ENCODE data around the gene CSNK2A1.
A peak's percentile ranks its signal among the peaks of the same experiment; 100 is the strongest.
"Not testable (repeated sequence)": the region's sequence is repeated elsewhere in the genome, so short reads cannot be mapped to it uniquely, and the experiment has no call there.

CSNK2A1 gene

DNA sequence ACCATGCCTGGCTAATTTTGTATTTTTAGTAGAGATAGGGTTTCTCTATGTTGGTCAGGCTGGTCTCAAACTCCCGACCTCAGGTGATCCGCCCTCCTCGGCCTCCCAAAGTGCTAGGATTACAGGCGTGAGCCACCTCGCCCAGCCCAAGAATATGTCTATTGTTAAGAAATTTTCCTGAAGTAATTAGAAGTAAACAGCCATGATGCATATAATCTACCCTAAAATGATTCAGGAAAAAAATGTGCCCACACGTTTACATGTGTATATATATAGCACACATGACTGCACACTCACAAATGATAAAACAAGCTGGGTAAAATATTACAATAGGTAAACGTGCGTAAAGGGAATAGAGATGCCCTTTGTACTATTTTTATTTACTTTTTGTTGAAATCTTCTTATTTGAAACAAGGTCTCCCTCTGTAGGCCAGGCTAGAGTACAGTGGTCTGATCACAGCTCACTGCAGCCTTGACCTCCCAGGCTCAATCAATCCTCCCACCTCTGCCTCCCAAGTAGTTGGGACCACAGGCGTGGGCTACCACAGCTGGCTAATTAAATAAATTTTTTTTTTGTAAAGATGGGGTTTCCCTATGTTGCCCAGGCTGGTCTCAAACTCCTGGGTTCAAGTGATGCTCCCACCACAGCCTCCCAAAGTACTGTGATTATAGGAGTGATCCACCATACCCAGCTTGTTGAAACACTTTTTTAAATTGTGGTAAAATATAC is 33.1 kb downstream of the CSNK2A1 start:
- TF ChIP-seq CTCF (IDR thresholded peaks at IDR 0.05; ENCODE audit: control insufficient read depth, extremely low read depth, insufficient read depth) = 0 out of 2 replicates have a peak, but pooled peaks have one; percentile 10
- not testable (repeated sequence) for DNase-seq (ENCODE audit: low read depth); H3K4me3 ChIP-seq (ENCODE audit: low read depth, low read length)

DNA sequence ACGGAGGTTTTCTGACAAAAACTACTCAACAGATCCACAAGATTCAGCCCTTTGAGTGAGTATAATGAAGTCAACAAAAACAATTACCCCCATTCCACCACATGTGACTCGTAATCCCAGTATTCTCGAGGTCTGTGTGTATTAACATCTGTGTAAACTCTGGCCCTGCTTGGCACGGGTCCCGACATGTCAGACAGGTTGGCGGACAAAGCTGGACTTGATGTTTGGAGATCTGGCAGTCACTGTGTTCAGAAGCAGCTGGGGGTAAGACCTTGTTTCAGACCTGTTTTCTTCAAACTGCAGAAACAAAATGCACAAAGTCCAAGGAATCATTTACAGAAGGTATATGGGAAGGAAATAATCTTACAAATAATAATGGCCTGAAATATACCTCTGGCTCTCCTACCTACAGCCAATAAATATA is 35.2 kb downstream of the CSNK2A1 start:
- not testable (repeated sequence) for H3K4me3 ChIP-seq (ENCODE audit: low read depth, low read length); DNase-seq (ENCODE audit: low read depth)

GRCh38 chr20:507761-508332 is 35.7 kb downstream of the CSNK2A1 start:
- no peak for DNase-seq (ENCODE audit: low read depth)
- no peak overlapping the region for H3K4me3 ChIP-seq (ENCODE audit: low read depth, low read length)
- no peak for TF ChIP-seq CTCF (IDR thresholded peaks at IDR 0.05; ENCODE audit: control insufficient read depth, extremely low read depth, insufficient read depth)

DNA sequence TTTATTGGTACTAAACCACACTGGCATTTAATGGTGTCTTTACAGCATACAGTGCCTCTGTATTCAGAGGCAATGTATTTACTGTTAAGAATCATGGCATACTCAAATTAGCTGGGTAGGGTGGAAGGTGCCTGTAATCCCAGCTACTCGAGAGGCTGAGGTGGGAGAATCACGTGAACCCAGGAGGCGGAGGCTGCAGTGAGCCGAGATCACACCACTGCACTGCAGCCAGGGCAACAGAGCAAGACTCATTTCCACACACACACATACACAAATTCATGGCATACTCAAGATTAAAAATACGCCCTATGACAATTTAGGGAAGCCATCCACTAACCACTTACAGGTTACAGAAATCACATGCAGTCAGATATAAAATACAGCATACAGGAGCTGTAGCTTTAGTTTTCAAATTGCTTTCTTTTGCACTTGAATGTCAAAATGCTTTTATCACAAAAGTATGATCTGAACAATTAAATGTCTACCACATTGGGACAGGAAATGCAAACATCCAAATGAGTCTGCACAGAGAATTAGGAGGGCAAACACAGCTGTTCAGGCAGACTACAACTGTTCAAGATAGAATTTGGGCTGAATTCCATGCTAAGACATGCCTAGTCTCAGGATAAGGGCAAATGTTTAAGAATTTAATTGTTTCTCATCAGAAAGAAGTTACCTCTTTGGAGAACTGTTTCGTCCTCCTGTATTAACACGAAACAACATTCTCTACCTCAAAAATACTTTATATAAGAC is 36.4 kb downstream of the CSNK2A1 start:
- TF ChIP-seq CTCF (IDR thresholded peaks at IDR 0.05; ENCODE audit: control insufficient read depth, extremely low read depth, insufficient read depth) = no peak
- H3K4me3 ChIP-seq (ENCODE audit: low read depth, low read length) = no peak overlapping the region
- DNase-seq (ENCODE audit: low read depth) = no peak

GRCh38 chr20:504632-505075 is 38.9 kb downstream of the CSNK2A1 start:
- TF ChIP-seq CTCF (IDR thresholded peaks at IDR 0.05; ENCODE audit: control insufficient read depth, extremely low read depth, insufficient read depth) = no peak
- H3K4me3 ChIP-seq (ENCODE audit: low read depth, low read length) = no peak overlapping the region
- peak; percentile 74 for DNase-seq (ENCODE audit: low read depth)

DNA sequence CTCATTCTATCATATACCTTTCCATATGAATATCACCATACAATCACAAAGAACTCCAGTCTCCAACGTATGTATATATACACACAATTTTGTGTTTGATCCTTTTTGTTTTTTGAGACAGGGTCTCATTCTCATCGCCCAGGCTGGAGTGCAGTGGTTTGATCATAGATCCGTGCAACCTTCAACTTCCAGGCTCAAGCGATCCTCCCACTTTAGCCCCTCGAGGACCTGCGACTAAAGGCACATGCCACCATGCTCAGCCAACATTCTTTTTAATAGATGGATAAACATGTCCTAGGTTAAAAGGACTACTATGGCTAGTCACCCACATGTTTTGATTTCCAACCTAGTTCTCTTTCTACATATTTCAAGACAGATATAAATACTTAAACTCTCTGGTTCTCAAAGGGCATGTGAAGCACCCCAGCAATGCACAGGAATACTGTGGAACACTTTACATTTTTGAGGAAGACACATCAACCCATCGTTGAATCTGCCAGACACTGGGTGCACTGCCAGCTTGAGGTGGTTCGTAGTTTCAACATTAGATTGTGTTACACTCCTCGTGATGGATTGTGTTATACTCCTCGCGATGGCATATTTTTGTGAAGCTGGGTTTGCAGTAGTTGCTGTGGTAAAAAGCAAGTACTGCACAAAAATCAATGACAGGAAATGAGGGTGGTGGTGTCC is 40.4 kb downstream of the CSNK2A1 start:
- DNase-seq (ENCODE audit: low read depth) = no peak
- H3K4me3 ChIP-seq (ENCODE audit: low read depth, low read length) = no peak overlapping the region
- no peak for TF ChIP-seq CTCF (IDR thresholded peaks at IDR 0.05; ENCODE audit: control insufficient read depth, extremely low read depth, insufficient read depth)

- DNase-seq (ENCODE audit: low read depth) = no peak
- H3K4me3 ChIP-seq (ENCODE audit: low read depth, low read length) = no peak overlapping the region
- TF ChIP-seq CTCF (IDR thresholded peaks at IDR 0.05; ENCODE audit: control insufficient read depth, extremely low read depth, insufficient read depth) = no peak
Observed at GRCh38 chr20:497979-498378, 45.6 kb downstream of the CSNK2A1 start.

Measured in LNCaP clone FGC (cell line).